Heart left ventricle (tissue), 16 donors: ENCODE data around the gene CACNA1G. TPM values are rescaled to one million over a fixed set of nuclear protein-coding genes. Genes with fewer than 3 reads are reported as not detected.

Experiments used
- ATAC-seq, 4 donors: fragments of 200-7000 bp; cut with Tn5 transposase; one replicate each; pipeline ENCODE4 v1.9.1; 2020 to 2022; ENCODE audit warnings: moderate library complexity in 4 of 4, mild to moderate bottlenecking in 3 of 4, moderate number of reproducible peaks in 1 of 4
- DNase-seq, 5 donors: peaks; one replicate each; pipeline ENCODE4 v3.0.0-alpha.2; 2020
- H3K27ac ChIP-seq, 12 donors: fragments of 200-600 bp; sonication (generic) in 4 of 12; one replicate each; pipeline versions ENCODE4 v1.5.0 to v1.8.0; 2016 to 2022; ENCODE audit warnings: mild to moderate bottlenecking in 2 of 12
- H3K27me3 ChIP-seq, 9 donors: fragments of 200-600 bp; sonication (generic) in 2 of 9; one replicate each; pipeline versions ENCODE4 v1.5.1 to v1.8.0; 2016 to 2022; ENCODE audit warnings: mild to moderate bottlenecking in 3 of 9
- H3K36me3 ChIP-seq, 9 donors: fragments of 200-600 bp; sonication (generic) in 2 of 9; one replicate each; pipeline versions ENCODE4 v1.5.0 to v1.8.0; 2018 to 2022; ENCODE audit warnings: mild to moderate bottlenecking in 2 of 9
- H3K4me1 ChIP-seq, 12 donors: fragments of 200-600 bp; sonication (generic) in 4 of 12; one replicate each; pipeline versions ENCODE4 v1.5.0 to v1.8.0; 2016 to 2022; ENCODE audit warnings: mild to moderate bottlenecking in 3 of 12
- H3K4me3 ChIP-seq, 12 donors: fragments of 200-600 bp; sonication (generic) in 4 of 12; one replicate each; pipeline versions ENCODE4 v1.5.0 to v1.8.0; 2017 to 2022; ENCODE audit warnings: mild to moderate bottlenecking in 9 of 12, moderate library complexity in 4 of 12
- H3K9me3 ChIP-seq, 12 donors: fragments of 200-600 bp; sonication (generic) in 4 of 12; one replicate each; pipeline versions ENCODE4 v1.5.0 to v1.8.0; 2016 to 2022; ENCODE audit warnings: mild to moderate bottlenecking in 1 of 12
- CTCF ChIP-seq, 12 donors: fragments of 200-600 bp; sonication (generic) in 4 of 12; IDR thresholded peaks; one replicate each; pipeline versions ENCODE4 v1.5.0 to v1.8.0; 2018 to 2022; ENCODE audit warnings: antibody characterized with exemption in 12 of 12, mild to moderate bottlenecking in 5 of 12
- POLR2A ChIP-seq, 2 donors: fragments of 450-650 bp; IDR thresholded peaks; one replicate each; pipeline ENCODE4 v1.6.1; 2017; ENCODE audit warnings: antibody characterized with exemption in 2 of 2, mild to moderate bottlenecking in 2 of 2, moderate library complexity in 2 of 2
- WGBS, 4 donors: extraction: QIAGEN DNeasy Blood & Tissue Kit in 2 of 4; methylation state at CpG; one replicate each; pipeline versions ENCODE4 v1.1.5 to v1.1.7; 2013 to 2018; 5-methylcytosine and 5-hydroxymethylcytosine counted together
- intact Hi-C, 10 donors: fragments of 100-400 bp; cut with DNase I; formaldehyde crosslinking; loops; one replicate each; pipeline versions ENCODE4 v1.11.1 to v1.14.2; 2022
- polyA plus RNA-seq, 2 donors: library from polyadenylated mRNA; stranded (reverse); fragments of 200-250 nt; gene quantifications; one replicate each; pipeline ENCODE4 v1.2.3, GENCODE V29; 2013
- total RNA-seq, 9 donors: library from RNA; depleted of rRNA in 2 of 9; stranded (reverse); fragments of >200 nt in 2 of 9; fragmentation: NEBNext Ultra II Directional in 3 of 9; extraction: Animal tissue kit (Norgen Biotek cat#: 25700) in 3 of 9; gene quantifications; one replicate each; pipeline versions ENCODE4 v1.1.0 to v1.2.4, GENCODE V29; 2016 to 2023
- donor health status: ischemic (EF 13 %, LVEDD 7.1; RV severe dilation, severe dysfunction).
- donor health status: healthy with polysubstance abuse.
- donor health status: DM: no; HTN: yes; CAD: no.
- donor health status: DM: no; HTN: no; CAD: no.
- donor health status: ischemic (EF 25% LVEDD 6.9; RV normal size, moderate dysfunction).
- donor health status: ischemic (EF 25% LVEDD 5.7; RV mildly dilated, moderate dysfunction).
- donor health status: healthy.
- donor health status: DM: yes; HTN: yes; CAD: no.
- donor health status: ischemic (EF 35%, LVEDD 5.7; RV mildly dilated, moderate dysfunction).
- donor health status: nonischemic (EF 11% LVEDD 7.7; RV severe dilation, severe dysfunction).
- donor health status: DM: yes; HTN: yes; CAD: no.
- donor health status: PGD.
- donor health status: ischemic (EF 29% LVEDD 5.4; RV normal size, mild dysfunction).
- donor health status: nonischemic (EF 23%, LVEDD 6.1; RV moderate dilation, normal function).

CACNA1G gene
- total and polyA plus RNA-seq, 11 donors, result 0.02 to 0.48 (median 0.13) TPM; not detected in 1

GRCh38 chr17:50613007-50613992 lies 52.8 kb downstream of the CACNA1G start:
- TF ChIP-seq CTCF (IDR thresholded peaks at IDR 0.05) (peak in 11 of 12 donors; percentile 16 to 60 (median 45)), POLR2A (IDR thresholded peaks at IDR 0.05) (no peak)
- H3K4me3 ChIP-seq, result no peak overlapping the region
- WGBS, 4 donors, result 51 to 63% (median 59%) methylated on average over 24 to 26 of the region's 26 CpGs
- DNase-seq, result no peak
- no peaks in the 10 kb centered on the region for H3K9me3 ChIP-seq
- no peaks in the 10 kb centered on the region for H3K36me3 ChIP-seq
- peaks cover 0 to 16% (median 0%) of the 10 kb centered on the region in 9 donors for H3K27me3 ChIP-seq
- peaks cover 0 to 7% (median 0%) of the 10 kb centered on the region in 12 donors for H3K4me1 ChIP-seq
- H3K27ac ChIP-seq, result no peak overlapping the region
- intact Hi-C loops, result loop anchor here in 4 of 10 donors (1.0 to 5.0 kb wide), 4 partner anchors 61 to 131 kb away; partner anchors contain the start of gene SPATA20 (in 1 of the 4)
- ATAC-seq, result peak in 1 of 4 donors; percentile 38

GRCh38 chr17:50614471-50615051 lies 54.0 kb downstream of the CACNA1G start:
- intact Hi-C loops, result loop anchor here in 4 of 10 donors (5.0 kb wide), 2 partner anchors 62 to 132 kb away; no protein-coding TSS in a partner anchor
- 61 to 81% (median 74%) methylated on average over 9 to 11 of the region's 11 CpGs for WGBS, 4 donors
- TF ChIP-seq POLR2A (IDR thresholded peaks at IDR 0.05) (no peak), CTCF (IDR thresholded peaks at IDR 0.05) (no peak)

GRCh38 chr17:50615828-50616227 lies 55.3 kb downstream of the CACNA1G start:
- Histone ChIP-seq H3K4me3 (no peak overlapping the region), H3K9me3 (no peaks in the 10 kb centered on the region), H3K36me3 (no peaks in the 10 kb centered on the region), H3K27ac (no peak overlapping the region), H3K4me1 (peaks cover 0 to 14% (median 0%) of the 10 kb centered on the region in 12 donors), H3K27me3 (peaks cover 0 to 2% (median 0%) of the 10 kb centered on the region in 9 donors)
- DNase-seq (no peak), ATAC-seq (no peak)
- WGBS, 4 donors, result 70 to 78% (median 74%) methylated on average over 5 to 7 of the region's 7 CpGs
- TF ChIP-seq CTCF (IDR thresholded peaks at IDR 0.05), result no peak
- intact Hi-C loops, result loop anchor here in 1 of 10 donors (5.0 kb wide), 1 partner anchor 64 kb away; no protein-coding TSS in a partner anchor

More at GRCh38 chr17:50614471-50615051, 54.0 kb downstream of the CACNA1G start:
- no peak for DNase-seq
- Histone ChIP-seq H3K9me3 (no peaks in the 10 kb centered on the region), H3K27me3 (peaks cover 0 to 9% (median 0%) of the 10 kb centered on the region in 9 donors), H3K36me3 (no peaks in the 10 kb centered on the region), H3K27ac (no peak overlapping the region), H3K4me3 (no peak overlapping the region), H3K4me1 (peaks cover 0 to 14% (median 0%) of the 10 kb centered on the region in 12 donors)
- ATAC-seq, result no peak
